Measurements from ENCODE around the gene PTGER2.

Gene PTGER2

DNA sequence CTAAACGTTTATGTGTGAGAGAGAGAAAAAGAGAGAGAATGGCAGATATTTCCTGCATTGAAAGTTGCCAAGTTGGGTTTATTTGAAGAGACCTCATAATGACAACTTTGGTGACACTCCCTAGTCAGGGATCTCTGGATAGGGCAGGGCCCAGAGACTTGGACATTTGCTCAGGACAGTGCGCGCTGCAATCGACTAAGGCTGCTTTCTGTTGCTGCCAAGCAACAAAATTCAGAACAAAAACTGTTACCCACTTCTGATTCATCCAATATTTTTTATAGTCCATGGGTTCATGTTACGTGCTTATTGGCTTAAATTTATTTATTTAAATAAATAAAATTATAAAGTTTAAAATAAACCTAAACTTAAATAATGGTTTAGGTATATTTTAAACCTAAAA, 34.2 kb downstream of the PTGER2 start:
- TF ChIP-seq, protein P1, sequence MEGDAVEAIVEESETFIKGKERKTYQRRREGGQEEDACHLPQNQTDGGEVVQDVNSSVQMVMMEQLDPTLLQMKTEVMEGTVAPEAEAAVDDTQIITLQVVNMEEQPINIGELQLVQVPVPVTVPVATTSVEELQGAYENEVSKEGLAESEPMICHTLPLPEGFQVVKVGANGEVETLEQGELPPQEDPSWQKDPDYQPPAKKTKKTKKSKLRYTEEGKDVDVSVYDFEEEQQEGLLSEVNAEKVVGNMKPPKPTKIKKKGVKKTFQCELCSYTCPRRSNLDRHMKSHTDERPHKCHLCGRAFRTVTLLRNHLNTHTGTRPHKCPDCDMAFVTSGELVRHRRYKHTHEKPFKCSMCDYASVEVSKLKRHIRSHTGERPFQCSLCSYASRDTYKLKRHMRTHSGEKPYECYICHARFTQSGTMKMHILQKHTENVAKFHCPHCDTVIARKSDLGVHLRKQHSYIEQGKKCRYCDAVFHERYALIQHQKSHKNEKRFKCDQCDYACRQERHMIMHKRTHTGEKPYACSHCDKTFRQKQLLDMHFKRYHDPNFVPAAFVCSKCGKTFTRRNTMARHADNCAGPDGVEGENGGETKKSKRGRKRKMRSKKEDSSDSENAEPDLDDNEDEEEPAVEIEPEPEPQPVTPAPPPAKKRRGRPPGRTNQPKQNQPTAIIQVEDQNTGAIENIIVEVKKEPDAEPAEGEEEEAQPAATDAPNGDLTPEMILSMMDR (IDR thresholded peaks at IDR 0.05; ENCODE audit: low read depth, low read length, missing control alignments): no peak
- no peak overlapping the region for H3K4me3 ChIP-seq (ENCODE audit: low read depth, low read length)
- no peak for DNase-seq (ENCODE audit: low read depth)

DNA sequence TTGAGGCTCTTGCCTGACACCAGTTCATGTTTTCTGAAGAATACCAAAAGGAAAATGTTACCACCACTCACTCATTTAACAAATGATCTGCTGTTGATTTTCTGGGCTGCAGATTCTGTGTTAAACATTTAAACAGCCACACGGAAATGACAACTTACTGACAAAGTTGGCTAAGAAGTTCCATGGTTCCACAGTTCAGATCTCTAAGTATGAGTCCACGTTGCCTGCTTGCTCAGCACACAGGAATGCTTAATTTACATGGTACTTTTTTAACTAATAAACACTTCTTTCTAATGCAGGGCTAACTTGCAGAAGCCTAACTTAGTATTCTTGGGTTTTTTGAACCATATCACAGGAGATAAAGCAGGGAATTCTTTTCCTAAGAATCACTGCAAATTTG, 34.7 kb downstream of the PTGER2 start:
- no peak for DNase-seq (ENCODE audit: low read depth)
- TF ChIP-seq, protein P1 (IDR thresholded peaks at IDR 0.05; ENCODE audit: low read depth, low read length, missing control alignments): no peak
- no peak overlapping the region for H3K4me3 ChIP-seq (ENCODE audit: low read depth, low read length)

DNA sequence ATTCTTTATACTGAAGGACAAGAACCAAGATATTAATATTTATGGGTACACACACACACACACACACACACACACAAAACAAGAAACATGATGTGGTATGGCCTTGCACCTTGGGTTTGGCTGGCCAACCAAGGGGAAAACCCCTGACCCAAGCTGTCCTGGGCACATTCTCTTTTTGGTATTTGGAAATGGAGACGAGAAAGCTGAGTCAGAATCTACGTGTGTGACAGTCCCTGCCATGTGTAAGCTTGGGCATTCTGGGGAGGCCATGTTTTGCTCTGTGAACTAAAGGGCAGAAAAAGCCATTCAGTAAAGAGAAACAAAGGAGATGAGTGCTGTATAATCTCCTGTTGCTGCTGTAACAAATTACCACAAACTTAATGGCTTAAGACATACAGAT, 35.6 kb downstream of the PTGER2 start:
- H3K4me3 ChIP-seq (ENCODE audit: low read depth, low read length): no peak overlapping the region
- TF ChIP-seq, protein P1 (IDR thresholded peaks at IDR 0.05; ENCODE audit: low read depth, low read length, missing control alignments): no peak
- DNase-seq (ENCODE audit: low read depth): no peak

GRCh38 chr14:52350445-52350844, 36.3 kb downstream of the PTGER2 start:
- no peak overlapping the region for H3K4me3 ChIP-seq (ENCODE audit: low read depth, low read length)
- TF ChIP-seq, protein P1 (IDR thresholded peaks at IDR 0.05; ENCODE audit: low read depth, low read length, missing control alignments): no peak
- DNase-seq (ENCODE audit: low read depth): no peak

DNA sequence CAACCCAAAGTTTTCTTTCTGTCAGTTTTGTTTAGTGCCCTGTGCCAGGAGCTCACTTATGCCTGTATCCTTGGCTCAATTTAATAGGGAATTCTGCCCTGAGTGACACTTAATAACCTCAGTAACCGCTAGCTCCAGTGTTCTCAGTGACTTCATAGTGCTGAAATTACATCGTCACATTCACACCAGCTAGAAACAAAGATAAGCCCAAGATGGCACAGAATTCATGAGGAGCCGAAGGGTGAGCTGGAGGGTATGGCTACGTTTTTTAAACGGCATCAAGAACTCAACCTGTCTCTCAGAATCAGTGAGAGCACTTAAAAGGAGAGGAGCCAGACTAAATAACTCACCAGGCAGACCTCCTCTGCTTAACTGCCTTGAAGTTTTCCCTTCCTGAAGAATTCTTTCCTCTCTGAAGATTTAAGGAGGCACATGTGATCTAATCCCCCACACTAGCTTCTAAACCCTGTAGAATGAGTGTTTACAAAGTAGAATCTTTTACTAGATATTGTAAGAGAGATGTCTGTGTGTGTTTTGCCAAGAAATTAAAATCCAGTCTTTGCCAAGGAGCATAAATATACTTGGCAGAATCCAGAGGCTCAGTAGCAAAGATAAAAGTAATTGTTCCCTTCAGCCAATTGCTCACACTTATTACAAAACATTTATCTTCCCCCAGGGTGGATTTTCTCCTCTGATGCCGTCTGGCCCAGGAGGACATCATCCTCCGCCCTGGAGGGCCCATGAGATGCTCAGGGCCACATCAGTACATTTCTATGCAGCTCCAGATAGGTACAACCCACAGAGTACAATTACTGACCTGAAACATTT, 37.3 kb downstream of the PTGER2 start:
- TF ChIP-seq, protein P1 (IDR thresholded peaks at IDR 0.05; ENCODE audit: low read depth, low read length, missing control alignments): no peak
- DNase-seq (ENCODE audit: low read depth): no peak
- H3K4me3 ChIP-seq (ENCODE audit: low read depth, low read length): no peak overlapping the region

DNA sequence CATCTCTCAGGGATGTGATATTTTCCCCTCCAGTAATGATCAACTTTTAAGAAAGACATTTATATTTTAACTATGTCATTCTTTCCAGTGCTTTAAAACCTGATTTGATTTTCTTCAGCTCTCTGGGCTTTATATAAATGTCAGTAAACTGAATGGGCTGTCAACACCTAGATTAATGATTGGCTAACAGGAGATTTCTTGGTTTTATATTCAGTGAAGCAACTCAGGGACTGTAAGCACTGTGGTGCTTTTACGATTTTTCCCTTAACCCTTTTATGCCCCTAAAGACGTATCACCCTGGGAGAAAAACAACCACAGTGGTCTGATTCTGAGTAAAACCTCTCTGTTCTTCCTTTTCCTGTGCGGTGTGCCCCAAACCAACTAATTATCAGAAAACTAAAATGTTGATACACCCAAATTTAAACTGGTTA, 38.0 kb downstream of the PTGER2 start:
- TF ChIP-seq, protein P1 (IDR thresholded peaks at IDR 0.05; ENCODE audit: low read depth, low read length, missing control alignments): no peak
- H3K4me3 ChIP-seq (ENCODE audit: low read depth, low read length): no peak overlapping the region
- no peak for DNase-seq (ENCODE audit: low read depth)

- no peak for DNase-seq (ENCODE audit: low read depth)
- no peak overlapping the region for H3K4me3 ChIP-seq (ENCODE audit: low read depth, low read length)
- TF ChIP-seq, protein P1 (IDR thresholded peaks at IDR 0.05; ENCODE audit: low read depth, low read length, missing control alignments): no peak
Observed at GRCh38 chr14:52352569-52352968, 38.5 kb downstream of the PTGER2 start.
